Astrocyte of the cerebellum (primary cell): ENCODE measurements around the gene RAB31.
A peak's percentile ranks its signal among the peaks of the same experiment; 100 is the strongest.

Experiments
- DNase-seq: peaks from one replicate; pipeline ENCODE4 v3.0.0-alpha.2; 2011; ENCODE audit warnings: low read depth
- H3K4me3 ChIP-seq: 2 replicates; pipeline ENCODE4 v1.5.1; 2011; ENCODE audit warnings: mild to moderate bottlenecking, low read depth, low read length, moderate library complexity
- CTCF ChIP-seq: IDR thresholded peaks from 2 replicates; pipeline ENCODE4 v1.5.1; 2012; ENCODE audit warnings: low read length, low read depth, moderate library complexity, mild to moderate bottlenecking; ENCODE audit errors: missing control alignments
- in situ Hi-C: cut with HindIII; loops from 2 replicates; pipeline ENCODE4 v1.10.0; 2017; ENCODE audit warnings: low sequenced_read_pairs

RAB31 gene

GRCh38 chr18:9749611-9750010, 41.5 kb downstream of the RAB31 start:
- TF ChIP-seq CTCF = no peak
- H3K4me3 ChIP-seq = no peak overlapping the region
- DNase-seq = no peak
- in situ Hi-C loops = no loop called here

GRCh38 chr18:9750112-9750511, 42.0 kb downstream of the RAB31 start:
- H3K4me3 ChIP-seq = no peak overlapping the region
- in situ Hi-C loops = no loop called here
- TF ChIP-seq CTCF = no peak
- no peak for DNase-seq

- DNase-seq = no peak
- no peak for TF ChIP-seq CTCF
- in situ Hi-C loops = no loop called here
- no peak overlapping the region for H3K4me3 ChIP-seq
Measured at GRCh38 chr18:9750606-9751304, 42.7 kb downstream of the RAB31 start.

GRCh38 chr18:9751371-9752031, 43.4 kb downstream of the RAB31 start:
- TF ChIP-seq CTCF = no peak
- no peak overlapping the region for H3K4me3 ChIP-seq
- in situ Hi-C loops = no loop called here
- DNase-seq = peak; percentile 80

- in situ Hi-C loops = no loop called here
- no peak overlapping the region for H3K4me3 ChIP-seq
- DNase-seq = no peak
- no peak for TF ChIP-seq CTCF
Measured at GRCh38 chr18:9753846-9754245, 45.7 kb downstream of the RAB31 start.

- in situ Hi-C loops = no loop called here
- no peak for DNase-seq
- no peak overlapping the region for H3K4me3 ChIP-seq
- TF ChIP-seq CTCF = no peak
Measured at GRCh38 chr18:9755110-9755509, 47.0 kb downstream of the RAB31 start.
